Fibroblast of mammary gland (primary cell): ENCODE data around the gene ASNSD1.
"Not testable (repeated sequence)": the region's sequence is repeated elsewhere in the genome, so short reads cannot be mapped to it uniquely, and the experiment has no call there.

Experiments
- DNase-seq: peaks from one replicate; pipeline ENCODE4 v3.0.0-alpha.2; 2010; ENCODE audit warnings: low read depth
- H3K4me3 ChIP-seq: 2 replicates; pipeline ENCODE4 v1.5.1; 2011; ENCODE audit warnings: low read depth, mild to moderate bottlenecking, low read length, moderate library complexity; ENCODE audit not compliant: control insufficient read depth
- TF ChIP-seq, protein P1 (sequence below): conservative IDR thresholded peaks from 2 replicates; pipeline ENCODE4 v1.5.1; 2011; ENCODE audit warnings: low read depth, low read length, inconsistent platforms; ENCODE audit not compliant: control insufficient read depth, insufficient read depth

Gene ASNSD1

GRCh38 chr2:189683348-189683747, 22.1 kb downstream of the ASNSD1 start:
- TF ChIP-seq, protein P1, sequence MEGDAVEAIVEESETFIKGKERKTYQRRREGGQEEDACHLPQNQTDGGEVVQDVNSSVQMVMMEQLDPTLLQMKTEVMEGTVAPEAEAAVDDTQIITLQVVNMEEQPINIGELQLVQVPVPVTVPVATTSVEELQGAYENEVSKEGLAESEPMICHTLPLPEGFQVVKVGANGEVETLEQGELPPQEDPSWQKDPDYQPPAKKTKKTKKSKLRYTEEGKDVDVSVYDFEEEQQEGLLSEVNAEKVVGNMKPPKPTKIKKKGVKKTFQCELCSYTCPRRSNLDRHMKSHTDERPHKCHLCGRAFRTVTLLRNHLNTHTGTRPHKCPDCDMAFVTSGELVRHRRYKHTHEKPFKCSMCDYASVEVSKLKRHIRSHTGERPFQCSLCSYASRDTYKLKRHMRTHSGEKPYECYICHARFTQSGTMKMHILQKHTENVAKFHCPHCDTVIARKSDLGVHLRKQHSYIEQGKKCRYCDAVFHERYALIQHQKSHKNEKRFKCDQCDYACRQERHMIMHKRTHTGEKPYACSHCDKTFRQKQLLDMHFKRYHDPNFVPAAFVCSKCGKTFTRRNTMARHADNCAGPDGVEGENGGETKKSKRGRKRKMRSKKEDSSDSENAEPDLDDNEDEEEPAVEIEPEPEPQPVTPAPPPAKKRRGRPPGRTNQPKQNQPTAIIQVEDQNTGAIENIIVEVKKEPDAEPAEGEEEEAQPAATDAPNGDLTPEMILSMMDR, result no peak
- DNase-seq, result peak; percentile 15
- H3K4me3 ChIP-seq, result no peak overlapping the region

- no peak overlapping the region for H3K4me3 ChIP-seq
- TF ChIP-seq, protein P1, result no peak
- DNase-seq, result no peak
Observed at GRCh38 chr2:189684811-189685210, 23.6 kb downstream of the ASNSD1 start.

DNA sequence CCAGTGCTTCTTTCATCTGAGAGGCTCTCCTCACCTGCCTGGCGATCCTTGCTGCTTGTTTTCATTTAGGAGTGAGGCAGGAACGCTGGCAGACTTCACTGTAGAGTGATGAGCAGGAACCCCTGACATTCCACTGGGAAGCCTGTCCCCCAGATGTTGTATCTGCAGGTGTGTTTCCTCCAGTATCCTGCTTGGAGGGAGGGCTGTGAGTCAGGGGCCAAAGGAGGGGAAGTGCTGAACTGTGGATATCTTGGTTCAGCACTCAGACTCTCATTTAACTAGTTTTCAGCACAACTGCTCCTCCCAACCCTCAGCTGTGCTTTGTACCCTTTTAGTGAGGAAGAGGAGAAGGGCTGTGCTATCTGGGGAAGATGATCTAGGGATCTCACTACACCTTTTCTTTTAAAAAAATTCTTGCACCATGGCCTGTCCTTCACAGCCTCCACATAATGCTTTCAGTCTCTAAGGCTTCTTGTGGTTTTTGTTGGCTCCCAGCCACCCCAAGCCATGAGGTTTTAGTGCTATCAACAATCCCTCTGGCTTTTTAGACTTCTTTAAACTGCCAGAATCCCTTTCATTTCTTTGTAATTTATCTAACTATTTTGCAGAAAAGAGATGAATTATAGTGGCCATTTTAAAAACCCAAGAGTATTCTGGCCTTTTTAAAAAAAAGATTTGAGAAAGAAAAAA, 24.4 kb downstream of the ASNSD1 start:
- DNase-seq, result peak; percentile 70
- no peak overlapping the region for H3K4me3 ChIP-seq
- TF ChIP-seq, protein P1, result no peak

DNA sequence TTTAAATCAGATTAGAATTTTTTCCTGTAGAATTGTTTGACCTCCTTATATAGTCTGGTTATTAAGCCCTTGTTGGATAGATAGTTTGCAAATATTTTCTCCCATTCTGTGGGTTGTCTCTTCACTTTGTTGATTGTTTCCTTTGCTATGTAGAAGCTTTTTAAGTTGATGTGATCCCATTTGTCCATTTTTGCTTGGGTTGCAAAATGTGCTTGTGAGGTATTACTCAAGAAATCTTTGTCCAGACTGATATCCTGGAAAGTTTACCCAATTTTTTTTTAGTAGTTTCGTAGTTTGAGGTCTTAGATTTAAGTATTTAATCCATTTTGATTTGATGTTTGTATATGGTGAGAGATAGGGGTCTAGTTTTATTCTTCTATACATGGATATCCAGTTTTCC, 26.5 kb downstream of the ASNSD1 start:
- not testable (repeated sequence) for H3K4me3 ChIP-seq, DNase-seq

DNA sequence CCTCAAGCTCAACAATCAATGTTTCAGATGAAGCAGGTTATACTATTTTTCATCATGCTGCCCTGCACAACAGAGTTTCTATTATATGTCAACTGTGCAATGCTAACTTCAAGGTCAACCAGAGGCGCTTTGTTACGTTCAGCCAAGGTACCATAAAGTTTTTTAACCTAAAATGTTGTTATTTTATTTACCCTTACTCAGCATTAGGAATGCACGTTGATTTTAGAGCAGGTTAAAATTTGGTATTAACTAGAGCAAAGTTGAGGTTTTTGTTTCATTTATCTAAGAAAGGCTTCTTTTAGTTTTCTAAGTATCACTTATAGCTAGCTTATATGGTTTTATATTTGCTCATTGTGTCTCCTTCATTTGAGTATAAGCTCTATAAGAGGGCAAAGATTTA, 35.0 kb downstream of the ASNSD1 start:
- TF ChIP-seq, protein P1, result no peak

DNA sequence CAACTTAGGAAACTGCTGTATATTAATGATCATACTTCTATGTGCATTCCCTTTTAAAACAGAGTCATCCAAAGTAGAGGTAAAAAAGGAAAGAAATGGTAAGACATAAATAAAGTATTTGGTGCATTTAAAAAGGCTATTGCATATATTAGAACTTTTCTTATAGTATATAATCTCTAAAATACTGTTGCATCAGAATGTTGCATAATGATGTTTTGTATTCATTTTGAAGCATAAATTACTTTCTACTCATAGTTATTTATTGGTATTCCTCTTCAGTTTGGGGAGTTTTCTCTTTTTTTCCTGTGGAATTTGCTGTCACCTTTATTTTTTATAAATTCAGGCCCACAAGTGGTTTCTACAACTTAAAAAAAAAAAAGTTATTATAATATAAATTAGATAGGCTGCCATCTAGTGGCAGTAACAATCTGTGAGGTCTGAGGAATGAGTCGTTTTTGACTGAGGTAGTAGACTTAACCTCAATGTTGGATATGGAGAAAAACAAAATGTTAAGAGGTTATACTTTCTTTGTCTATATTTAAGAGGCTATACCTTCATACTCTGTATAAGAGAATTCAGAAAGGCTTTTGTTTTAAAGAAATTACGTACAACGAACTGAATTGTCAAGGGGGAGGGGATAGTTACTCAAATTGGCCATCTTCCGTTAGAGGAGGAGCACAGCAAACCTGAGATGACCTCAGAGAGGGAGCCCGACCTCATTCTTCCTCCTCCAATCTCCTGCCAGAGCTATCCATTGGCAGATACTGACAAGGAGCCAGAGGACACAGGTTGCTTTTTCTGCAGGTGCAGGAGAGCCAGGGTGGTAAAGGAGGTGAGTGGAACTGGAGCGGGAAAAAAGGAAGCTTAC, 37.0 kb downstream of the ASNSD1 start:
- H3K4me3 ChIP-seq, result no peak overlapping the region
- peak; percentile 64 for DNase-seq
- TF ChIP-seq, protein P1, result peak; percentile 50

More for the DNA sequence above, 35.0 kb downstream of the ASNSD1 start:
- no peak for DNase-seq
- H3K4me3 ChIP-seq, result no peak overlapping the region

GRCh38 chr2:189700681-189701080, 39.4 kb downstream of the ASNSD1 start:
- TF ChIP-seq, protein P1, result no peak
- DNase-seq, result no peak
- no peak overlapping the region for H3K4me3 ChIP-seq
